Activated CD4-positive, alpha-beta T cell treated with anti-CD3 and anti-CD28 coated beads for 48 hours (primary cell): ENCODE measurements around the gene PDGFA.

Experiments
- DNase-seq: peaks from one replicate; pipeline ENCODE4 v3.0.0-alpha.2; 2020

PDGFA gene

DNA sequence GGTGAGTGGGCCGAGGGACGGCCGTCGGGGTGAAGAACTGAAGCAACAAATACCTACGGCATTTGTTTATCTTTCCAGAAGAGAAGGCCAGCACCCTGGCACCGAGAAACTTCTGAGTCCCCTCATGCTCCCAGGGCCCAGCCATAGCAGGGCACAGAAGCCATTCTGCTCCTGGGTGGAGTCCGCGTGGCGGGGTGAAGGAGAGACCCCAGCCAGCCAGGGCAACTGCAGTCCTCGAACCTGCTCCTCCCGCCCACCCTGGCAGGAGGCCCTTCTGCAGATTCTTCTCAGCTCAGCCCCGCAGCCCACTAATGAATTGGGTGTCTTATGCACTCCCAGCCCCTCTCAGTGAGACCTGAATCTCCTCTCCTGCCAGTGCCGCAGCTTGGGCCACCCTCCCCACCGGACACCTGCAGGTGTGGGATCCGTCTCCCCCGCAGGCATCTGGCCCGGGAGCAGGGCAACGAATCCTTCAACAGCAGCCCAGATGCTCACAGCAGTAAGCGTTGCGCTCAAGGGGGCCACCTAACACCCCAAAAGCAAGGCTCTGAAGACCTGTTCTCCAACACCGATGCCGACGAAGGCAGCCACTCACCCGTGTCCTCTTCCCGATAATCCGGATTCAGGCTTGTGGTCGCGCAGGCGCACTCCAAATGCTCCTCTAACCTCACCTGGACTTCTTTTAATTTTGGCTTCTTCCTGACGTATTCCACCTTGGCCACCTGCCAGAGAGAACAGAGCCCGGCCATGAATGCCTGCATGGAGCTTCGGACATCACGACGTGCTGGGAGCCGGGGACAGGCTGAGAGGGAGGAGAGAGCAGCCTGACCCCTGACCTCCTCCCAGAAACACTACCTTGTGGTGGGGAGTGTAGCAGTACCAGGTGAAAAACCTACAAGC lies 18.9 kb downstream of the PDGFA start:
- no peak for DNase-seq

DNA sequence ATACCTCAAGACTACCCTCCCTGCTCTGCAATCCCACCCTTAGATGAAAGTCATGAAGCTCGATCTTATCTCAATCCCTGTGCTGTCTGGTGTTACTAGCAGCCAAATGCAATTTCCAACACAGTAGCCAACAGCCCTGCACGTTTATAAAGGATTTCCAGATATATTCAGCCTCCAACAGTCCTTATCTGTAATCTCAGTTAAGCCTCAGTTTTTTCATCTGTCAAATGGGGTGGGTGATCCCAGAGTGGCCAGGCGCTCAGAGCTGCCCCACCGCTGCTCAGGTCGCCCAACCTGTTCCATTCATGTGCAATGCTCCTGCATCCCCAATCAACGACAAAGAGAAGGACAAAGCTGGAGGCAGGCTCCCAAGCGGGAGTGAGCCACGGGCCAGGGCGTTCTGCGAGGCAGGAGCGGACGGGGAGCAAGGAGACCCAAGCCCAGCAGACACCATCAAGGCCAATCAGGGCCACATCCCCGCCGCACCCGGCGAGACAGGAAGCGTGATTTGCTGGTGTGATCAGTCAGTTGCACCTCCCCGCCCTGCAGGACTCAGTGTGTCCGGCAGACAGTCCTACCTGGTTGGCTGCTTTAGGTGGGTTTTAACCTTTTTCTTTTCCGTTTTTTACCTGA lies 19.7 kb downstream of the PDGFA start:
- DNase-seq: no peak

DNA sequence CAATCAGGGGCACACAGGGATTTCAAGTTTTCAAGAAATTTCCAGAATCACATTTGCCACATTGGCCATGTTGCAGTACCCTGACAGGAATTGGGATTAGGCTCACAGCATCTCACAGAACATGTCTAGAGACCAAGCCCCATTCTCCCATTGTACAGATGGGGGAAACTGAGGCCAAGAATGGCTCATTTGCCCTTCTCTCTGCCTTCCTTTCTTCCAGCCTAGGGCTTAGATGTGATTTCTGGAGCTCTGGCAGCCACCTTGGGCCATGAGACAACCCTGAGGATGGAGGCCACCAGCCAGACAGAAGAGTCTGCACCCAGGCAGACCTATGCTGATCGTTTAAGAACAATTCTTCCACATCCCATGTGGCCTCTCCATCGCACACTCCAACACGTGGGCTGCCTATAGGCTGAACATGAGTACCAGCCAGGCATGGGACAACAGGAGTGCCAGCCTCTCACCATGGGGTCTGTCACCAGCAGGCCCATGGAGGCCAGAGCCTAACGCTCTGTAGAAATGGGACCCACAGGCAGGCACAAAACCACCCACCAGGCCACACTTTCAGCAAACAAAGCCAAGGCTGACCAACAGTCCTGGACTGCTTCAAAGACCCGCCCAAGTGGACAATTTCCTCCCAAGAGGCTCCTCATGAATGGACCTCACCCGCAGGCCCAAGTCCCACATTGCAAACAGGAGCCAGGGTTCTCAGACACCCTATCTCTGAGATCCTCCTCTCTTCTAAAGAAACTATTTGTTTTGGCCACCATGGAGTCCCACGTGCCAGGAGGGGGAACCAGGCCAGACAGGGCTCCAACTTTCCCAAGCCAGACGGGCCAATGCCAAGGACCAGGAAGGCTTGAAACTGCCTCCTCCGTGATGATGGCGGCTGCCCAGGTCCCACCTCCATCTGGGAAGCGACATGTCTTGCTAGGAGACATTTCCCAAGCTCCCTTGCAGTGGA lies 20.7 kb downstream of the PDGFA start:
- DNase-seq: no peak

DNA sequence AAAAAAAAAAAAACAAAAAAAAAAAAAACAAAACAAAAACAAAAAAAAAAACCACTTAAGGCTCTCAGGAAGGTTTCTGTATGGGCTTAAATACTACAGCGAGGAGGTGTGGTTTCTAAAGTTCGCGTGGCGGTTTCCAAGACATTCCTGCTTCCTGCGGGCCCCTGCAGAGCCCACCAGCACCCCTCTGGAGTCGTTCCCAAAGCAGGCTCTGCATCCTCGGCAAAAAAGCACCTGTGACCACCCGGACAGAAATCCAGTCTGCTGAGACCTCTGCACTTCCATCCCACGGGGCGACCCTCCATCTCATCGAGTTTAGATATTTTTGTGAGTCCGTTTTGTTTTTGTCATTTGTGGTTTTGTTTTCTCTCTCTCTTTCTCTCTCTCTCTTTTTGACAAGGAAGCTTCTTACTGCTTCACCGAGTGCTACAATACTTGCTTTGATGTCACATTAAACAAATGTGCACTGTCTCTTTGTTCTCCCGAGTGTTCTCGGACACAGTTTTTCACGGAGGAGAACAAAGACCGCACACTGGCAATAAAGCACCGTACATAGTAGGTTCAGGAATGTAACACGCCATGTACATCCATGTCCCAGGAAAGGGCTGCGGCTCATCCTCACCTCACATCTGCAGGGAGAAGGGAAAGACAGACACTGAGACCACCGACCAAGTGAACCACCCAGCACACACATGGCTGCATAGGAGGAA lies 21.5 kb downstream of the PDGFA start:
- DNase-seq: no peak

DNA sequence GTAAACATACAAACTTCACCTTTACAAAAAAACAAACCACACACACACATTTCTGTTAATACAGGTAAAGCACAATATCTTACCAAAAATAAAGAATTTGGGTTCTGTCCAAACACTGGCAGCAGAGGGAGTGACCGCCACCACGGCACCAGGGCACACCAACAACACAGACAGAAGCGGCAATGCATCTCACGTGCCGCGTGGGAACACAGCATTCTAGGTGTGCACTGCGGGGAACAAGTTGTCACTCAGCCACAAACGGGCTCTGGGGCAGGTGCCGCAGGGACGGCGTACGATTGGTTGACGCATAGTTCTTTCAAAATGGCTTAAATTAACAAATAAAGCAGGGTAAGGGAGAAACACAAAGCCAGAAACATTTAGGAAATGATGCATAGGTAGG lies 22.3 kb downstream of the PDGFA start:
- no peak for DNase-seq

DNA sequence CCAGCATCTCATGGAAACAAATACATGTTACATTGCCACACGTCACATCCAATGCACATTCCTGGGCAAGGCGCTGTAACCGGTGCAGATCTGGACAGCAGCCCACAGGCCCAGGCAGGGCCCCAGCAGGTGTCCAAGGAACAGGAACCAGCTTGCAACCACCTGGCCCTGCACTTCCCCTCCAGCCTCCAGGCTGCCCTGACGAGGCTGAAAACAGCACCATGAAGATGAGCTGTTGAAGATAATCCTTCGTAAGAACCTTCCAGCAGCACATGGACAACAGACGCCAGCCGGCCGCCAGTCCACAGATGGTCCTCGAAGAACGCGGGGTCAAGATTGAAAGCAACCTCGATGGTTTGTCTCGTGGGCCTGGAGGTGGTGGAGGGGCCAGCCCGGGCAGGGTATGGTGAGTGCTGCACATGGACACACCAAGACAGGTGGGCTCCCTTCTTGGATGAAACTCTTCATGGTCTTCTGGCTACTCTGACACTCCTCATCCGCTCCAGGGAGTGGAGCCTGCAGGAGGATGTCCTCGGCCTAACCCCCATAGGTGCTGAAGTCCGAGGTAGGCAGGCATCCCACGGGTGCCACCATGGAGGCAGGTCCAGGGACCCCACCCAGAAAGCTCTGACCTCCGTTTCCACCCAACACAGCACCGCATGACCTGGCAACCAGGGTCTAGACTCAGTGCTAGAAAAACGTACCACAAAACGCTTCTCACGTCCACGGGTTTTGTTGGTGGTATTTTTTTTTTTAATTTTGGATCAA lies 22.9 kb downstream of the PDGFA start:
- no peak for DNase-seq

DNA sequence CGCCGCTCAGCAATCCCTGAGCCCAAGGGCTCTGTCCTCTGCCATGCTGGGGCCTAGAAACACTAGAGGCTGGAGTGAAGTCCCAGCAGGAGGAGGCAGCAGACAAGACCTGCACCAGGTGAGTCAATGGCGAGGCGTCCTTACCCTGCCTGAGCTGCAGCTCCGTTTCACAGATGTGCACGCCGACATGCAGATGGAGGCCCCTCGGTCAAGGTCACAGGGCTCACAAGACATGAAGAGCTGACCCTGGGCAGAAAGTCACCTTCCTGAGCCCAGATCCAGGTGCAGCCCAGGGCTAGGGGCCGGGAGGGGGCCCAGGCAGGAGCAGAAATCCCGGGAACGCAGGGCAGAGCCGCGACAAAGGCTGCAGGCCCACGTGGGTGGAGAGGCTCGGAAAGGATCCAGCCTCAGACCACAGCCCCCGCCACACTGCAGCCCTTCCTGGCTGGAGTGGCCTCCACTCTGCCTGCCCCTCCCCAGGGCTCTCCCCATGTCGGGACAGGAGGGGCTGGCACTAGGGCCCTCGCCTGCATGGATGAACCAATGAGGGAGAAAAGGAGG lies 23.8 kb downstream of the PDGFA start:
- DNase-seq: no peak

DNA sequence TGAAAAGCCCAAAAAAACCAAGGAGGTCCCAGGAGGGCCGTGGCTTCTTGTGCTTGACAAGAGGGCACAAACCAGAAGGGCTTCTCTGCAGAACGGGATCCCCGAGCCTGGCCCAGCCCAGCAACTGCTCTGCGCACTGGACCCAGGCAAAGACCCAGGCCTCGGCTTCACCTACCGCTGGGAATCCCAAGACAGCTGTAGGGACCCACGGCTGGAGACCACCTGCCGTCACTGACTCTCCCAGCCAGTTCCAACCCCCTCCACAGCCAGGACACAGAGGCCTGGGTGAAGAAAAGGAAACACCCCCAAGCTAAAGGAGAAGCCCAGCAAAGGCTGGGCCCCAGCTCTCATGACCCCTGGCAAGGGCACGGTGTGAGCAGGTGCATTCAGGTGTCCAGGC lies 24.3 kb downstream of the PDGFA start:
- no peak for DNase-seq

DNA sequence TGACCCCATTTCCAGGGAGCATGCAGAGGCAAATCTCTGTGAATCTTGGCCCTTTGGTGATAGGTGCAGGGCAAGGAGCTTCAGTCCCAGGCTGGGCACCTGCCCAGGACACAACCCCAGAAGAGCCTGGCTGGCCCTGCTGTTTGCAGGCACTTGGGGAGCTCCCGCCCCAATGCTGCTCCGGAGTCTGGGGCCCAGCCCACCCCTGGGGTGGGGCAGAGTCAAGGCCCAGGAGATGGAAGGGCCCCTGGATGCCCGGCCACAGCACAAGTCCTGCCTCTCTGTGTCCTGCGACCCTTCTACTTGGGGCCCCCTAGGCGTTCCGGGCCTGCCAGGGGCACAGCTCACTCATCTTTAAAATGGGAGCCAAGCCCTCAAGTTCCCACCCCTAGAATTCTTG lies 24.7 kb downstream of the PDGFA start:
- DNase-seq: no peak

DNA sequence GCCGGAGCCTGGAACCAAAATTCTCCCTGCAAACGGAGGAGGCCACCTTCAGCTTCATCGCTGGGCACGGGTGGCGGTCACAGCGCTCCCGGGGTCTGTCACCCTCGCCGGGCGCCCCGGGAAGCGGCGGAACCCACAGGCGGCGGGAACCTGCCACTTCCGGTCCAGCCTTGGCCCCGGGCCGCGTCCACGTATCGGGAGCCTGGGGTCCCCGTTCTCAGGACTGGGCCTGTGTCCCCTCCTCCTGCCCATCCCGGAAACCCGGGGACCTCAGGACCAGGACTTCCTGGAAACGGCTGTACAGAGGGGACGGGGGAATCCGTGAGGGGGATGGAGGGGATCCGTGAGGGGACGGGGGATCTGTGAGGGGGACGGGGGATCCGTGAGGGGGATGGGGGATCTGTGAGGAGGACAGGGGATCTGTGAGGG lies 25.4 kb downstream of the PDGFA start:
- no peak for DNase-seq

DNA sequence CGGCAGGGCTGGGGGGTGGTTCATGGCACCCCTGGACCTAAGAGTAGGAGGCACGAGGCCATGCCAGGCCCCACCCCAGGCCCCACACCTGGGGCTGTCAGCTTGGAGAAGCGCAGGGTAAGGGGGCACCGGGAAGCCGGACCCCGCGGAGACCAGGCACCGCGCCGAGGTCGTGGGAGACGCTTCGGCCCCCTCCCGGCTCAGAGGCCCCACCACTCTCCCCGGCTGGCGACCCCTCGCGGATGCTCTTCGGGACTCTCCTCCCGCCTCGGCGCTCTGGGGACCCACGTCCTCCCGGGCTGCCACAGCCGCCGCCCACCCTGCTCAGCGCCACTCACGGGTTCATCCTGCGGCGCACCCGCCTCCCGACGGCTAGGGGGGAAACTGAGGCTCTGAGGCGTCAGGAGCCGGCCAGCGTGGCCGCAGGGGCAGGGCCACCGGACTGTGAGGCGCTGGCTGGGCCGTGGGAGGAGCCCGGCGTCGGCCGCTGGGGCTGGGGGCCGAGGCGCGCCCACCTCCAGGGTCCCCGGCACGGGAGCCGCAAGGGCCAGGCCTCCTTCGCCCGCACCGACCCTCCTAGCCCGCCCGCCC lies 25.9 kb downstream of the PDGFA start:
- DNase-seq: no peak

DNA sequence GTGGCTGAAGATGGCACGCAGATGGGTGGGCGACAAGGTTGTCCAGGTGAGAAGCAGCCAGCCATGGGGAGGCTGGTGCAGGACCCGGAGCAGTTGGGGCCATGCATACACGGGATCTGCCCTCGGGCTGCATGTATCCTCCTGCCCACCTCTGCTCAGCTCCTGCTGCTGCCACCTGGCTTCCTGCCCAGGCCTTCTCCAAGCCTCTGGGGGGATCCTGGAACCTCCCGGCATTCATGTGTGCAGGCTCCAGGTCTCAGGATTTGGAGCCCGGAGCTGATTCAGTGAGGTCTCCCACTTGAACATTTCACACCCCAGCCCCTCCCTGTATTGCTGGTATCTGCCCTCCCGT lies 27.0 kb downstream of the PDGFA start:
- no peak for DNase-seq

DNA sequence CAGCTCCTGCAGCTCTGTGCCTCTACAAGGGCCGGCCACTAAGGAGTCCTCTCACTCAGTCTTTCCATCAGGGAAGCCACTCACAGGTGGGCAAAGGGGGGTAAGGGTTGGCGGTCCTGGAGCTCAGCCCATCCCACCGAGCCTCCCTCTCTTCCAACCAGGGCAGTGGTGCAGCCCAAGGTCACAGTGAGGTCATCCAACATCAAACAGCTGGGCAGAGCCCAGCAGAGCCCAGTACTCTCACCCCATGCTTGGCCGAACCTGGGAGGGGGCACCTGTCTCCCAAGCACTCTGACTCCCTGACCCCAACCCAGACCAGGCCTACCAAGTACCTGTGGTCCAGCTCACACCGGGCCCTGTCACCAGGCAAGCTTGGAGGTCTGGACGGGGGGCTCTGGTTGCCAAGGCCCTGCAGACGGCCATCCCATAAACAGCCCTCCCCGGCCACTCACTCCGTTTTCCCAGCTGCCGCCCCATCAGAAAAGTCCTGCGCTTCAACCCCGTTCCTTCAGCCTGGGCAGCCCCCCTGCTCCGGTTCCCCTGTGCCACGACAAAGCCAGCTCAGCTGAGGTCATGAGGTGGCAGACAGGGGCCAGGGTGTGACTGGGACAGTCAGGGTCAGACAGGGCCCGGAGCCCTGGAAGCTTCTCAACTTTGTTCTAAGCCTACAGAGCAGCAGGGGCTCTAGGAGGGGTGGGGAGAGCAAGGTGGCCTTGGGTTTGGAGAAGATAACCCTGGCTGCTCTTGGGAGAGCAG lies 27.5 kb downstream of the PDGFA start:
- no peak for DNase-seq

DNA sequence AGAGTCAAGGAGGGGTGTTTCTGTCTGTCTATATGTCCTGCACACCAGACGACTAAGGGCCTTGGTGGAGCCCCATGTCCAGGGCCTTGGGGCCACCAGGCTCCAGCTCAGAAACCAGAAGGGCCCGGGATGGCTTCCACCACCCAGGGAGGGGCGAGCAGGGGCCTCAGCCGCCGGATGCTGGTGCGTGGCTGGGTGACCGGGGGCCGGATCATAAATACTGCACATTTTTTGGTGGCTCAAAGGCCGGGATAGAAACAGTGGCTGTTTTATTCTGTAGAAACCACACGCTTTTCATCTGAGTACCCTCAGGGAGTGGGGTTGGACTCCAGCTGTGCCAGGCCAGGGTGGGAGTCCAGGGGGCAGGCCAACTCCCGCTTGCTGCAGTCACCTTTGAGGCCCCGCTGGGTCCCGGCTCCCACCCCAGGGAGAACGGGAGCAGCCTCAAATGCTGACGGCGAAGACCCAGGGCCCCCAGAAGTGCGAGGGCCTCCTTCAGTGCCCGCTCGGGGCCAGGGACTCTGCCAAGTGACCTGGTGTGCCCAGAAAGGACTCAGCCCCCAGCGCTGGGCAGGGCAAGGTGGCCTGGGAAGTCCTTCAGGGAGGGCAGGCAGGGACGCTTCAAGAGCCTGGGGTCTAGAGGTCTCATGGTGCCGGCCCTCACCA lies 28.2 kb downstream of the PDGFA start:
- DNase-seq: no peak

DNA sequence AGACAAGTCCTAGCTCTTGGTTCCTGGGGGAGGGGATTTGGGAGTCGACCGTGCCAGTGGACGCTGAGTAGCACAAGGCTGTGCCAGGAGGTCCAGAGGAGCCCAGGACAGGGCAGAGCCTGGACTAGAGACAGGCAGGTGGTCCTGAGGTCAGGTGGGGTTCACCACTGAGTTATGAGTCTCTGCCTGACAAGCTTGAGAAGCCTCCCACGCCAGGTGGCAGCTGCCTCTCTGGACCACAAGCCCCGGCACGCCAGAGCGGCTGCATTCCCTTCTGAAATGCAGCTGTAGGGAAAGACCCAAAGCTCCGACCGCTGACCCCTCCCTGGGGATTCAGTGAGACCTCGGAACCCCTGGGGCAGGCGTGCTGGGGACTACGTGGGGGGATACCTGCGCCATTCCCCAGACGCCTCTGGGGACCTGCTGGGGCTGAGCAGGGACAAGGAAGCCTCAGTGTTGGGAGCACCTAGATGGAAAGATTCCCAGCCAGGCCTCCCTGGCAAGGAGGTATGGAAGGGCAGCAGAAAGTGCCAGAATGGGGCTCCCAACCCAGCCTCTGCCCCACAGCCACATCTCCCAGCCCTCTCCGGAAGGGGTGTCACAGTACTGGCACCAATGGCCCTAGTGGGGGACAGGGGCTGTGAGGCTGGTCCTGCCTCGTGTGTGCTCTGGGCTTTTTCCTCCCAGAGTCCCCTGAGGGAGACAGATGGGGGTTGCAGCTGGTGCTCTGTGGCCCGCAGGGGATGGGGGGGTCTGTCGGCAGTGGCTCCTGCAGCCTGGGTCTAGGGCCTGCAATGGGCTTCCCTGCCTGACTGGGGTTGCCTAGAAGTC lies 29.0 kb downstream of the PDGFA start:
- DNase-seq: no peak

DNA sequence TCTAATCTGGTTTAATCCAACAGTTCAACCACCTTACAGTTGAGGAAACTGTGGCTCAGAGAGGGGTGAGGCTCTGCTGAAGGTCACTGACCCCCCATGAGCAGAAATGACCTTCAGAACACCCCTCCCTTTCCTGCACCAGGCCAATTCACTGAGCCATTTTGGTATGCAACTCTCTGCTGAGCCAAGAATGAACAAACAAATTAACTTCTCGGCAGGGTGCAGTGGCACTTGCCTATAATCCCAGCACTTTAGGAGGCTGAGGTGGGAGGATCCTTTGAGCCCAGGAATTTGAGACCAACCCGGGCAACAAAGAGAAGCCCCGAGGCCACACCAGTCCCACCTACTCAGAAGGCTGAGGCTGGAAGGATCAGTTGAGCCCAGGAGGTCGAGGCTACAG lies 29.8 kb downstream of the PDGFA start:
- no peak for DNase-seq

DNA sequence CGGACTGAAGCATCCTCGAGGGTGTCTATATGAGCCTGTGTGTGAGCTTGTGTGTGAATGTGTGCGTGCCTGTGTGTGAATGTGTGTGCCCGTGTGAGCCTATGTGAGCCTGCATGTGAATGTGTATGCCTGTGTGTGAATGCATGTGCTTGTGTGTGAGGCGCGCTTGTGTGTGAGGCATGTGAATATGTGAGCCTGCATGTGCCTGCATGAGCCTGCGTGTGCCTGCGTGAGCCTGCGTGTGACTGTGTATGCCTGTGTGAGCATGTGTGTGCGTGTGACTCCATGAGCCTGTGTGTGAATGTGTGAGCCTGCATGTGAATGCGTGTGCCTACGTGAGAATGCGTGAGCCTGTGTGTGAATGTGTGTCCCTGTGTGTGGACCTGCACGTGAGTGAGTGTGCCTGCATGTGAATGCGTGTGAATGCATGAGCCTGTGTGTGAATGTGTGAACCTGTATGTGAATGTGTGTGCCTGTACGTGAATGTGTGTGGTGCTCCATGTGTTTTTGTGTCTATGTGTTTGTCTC lies 33.4 kb downstream of the PDGFA start:
- DNase-seq: no peak
